NCI-H2196 (cell line): ENCODE data around the gene PDE9A.
"Not testable (repeated sequence)": the region's sequence is repeated elsewhere in the genome, so short reads cannot be mapped to it uniquely, and the experiment has no call there.

Experiments used
- DNase-seq: peaks from one replicate; lab custom pipeline; 2025; ENCODE audit not compliant: unreplicated experiment; lab: John Stamatoyannopoulos, UW

Gene PDE9A

GRCh38 chr21:42653231-42654061 lies at the start of gene PDE9A:
Gene PDE9A, plus strand, starts transcription at chr21:42653621. Its CDS starts 194 bp downstream, at chr21:42653815.
- peak; percentile 32 for DNase-seq

GRCh38 chr21:42607102-42607501 lies 46.3 kb upstream of the PDE9A start:
- no peak for DNase-seq

GRCh38 chr21:42607525-42608102 lies 45.8 kb upstream of the PDE9A start:
- no peak for DNase-seq

- DNase-seq: no peak
Observed at GRCh38 chr21:42608446-42608845, 45.0 kb upstream of the PDE9A start.

- DNase-seq: no peak
Observed at GRCh38 chr21:42609811-42610210, 43.6 kb upstream of the PDE9A start.

GRCh38 chr21:42611852-42612251 lies 41.6 kb upstream of the PDE9A start:
- no peak for DNase-seq

GRCh38 chr21:42612390-42612789 lies 41.0 kb upstream of the PDE9A start:
- DNase-seq: no peak

- DNase-seq: no peak
Observed at GRCh38 chr21:42613756-42614155, 39.7 kb upstream of the PDE9A start.

GRCh38 chr21:42614396-42614795 lies 39.0 kb upstream of the PDE9A start:
- DNase-seq: no peak

- DNase-seq: no peak
Observed at GRCh38 chr21:42614811-42615351, 38.5 kb upstream of the PDE9A start.

- DNase-seq: not testable (repeated sequence)
Observed at GRCh38 chr21:42615377-42615776, 38.0 kb upstream of the PDE9A start.

- DNase-seq: no peak
Observed at GRCh38 chr21:42615924-42616323, 37.5 kb upstream of the PDE9A start.

GRCh38 chr21:42616446-42616845 lies 37.0 kb upstream of the PDE9A start:
- DNase-seq: no peak

GRCh38 chr21:42616941-42617340 lies 36.5 kb upstream of the PDE9A start:
- DNase-seq: no peak

- no peak for DNase-seq
Observed at GRCh38 chr21:42617486-42617885, 35.9 kb upstream of the PDE9A start.

GRCh38 chr21:42618707-42619102 lies 34.7 kb upstream of the PDE9A start:
- DNase-seq: no peak

GRCh38 chr21:42619166-42619565 lies 34.3 kb upstream of the PDE9A start:
- DNase-seq: no peak

- no peak for DNase-seq
Observed at GRCh38 chr21:42619841-42620240, 33.6 kb upstream of the PDE9A start.

GRCh38 chr21:42621166-42621818 lies 32.1 kb upstream of the PDE9A start:
- DNase-seq: no peak

- DNase-seq: no peak
Observed at GRCh38 chr21:42621819-42622177, 31.6 kb upstream of the PDE9A start.

GRCh38 chr21:42622284-42622683 lies 31.1 kb upstream of the PDE9A start:
- no peak for DNase-seq

- DNase-seq: no peak
Observed at GRCh38 chr21:42623694-42624093, 29.7 kb upstream of the PDE9A start.
